ENCODE results near the gene ITIH3.

GRCh38 chr3:52796411-52796810 lies 1.8 kb downstream of the ITIH3 start:
- TF ChIP-seq, protein P1, sequence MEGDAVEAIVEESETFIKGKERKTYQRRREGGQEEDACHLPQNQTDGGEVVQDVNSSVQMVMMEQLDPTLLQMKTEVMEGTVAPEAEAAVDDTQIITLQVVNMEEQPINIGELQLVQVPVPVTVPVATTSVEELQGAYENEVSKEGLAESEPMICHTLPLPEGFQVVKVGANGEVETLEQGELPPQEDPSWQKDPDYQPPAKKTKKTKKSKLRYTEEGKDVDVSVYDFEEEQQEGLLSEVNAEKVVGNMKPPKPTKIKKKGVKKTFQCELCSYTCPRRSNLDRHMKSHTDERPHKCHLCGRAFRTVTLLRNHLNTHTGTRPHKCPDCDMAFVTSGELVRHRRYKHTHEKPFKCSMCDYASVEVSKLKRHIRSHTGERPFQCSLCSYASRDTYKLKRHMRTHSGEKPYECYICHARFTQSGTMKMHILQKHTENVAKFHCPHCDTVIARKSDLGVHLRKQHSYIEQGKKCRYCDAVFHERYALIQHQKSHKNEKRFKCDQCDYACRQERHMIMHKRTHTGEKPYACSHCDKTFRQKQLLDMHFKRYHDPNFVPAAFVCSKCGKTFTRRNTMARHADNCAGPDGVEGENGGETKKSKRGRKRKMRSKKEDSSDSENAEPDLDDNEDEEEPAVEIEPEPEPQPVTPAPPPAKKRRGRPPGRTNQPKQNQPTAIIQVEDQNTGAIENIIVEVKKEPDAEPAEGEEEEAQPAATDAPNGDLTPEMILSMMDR (conservative IDR thresholded peaks at IDR 0.05) = no peak
- no peak for TF ChIP-seq ZFX (IDR thresholded peaks at IDR 0.05)

Measured in C4-2B (cell line).